ENCODE measurements around the gene CEACAM19.
"Not testable (repeated sequence)": the region's sequence is repeated elsewhere in the genome, so short reads cannot be mapped to it uniquely, and the experiment has no call there.

The CEACAM19 gene

GRCh38 chr19:44646049-44646416 is 25.2 kb upstream of the CEACAM19 start:
- DNase-seq = no peak

GRCh38 chr19:44647144-44647543 is 24.1 kb upstream of the CEACAM19 start:
- no peak for DNase-seq

- DNase-seq = peak; percentile 57
Measured at GRCh38 chr19:44648631-44649251, 22.5 kb upstream of the CEACAM19 start.

GRCh38 chr19:44649578-44650145 is 21.6 kb upstream of the CEACAM19 start:
- no peak for DNase-seq

GRCh38 chr19:44653343-44653742 is 17.9 kb upstream of the CEACAM19 start:
- DNase-seq = no peak

GRCh38 chr19:44653977-44654774 is 17.1 kb upstream of the CEACAM19 start:
- peak; percentile 76 for DNase-seq

- peak; percentile 69 for DNase-seq
Measured at GRCh38 chr19:44657211-44657921, 13.9 kb upstream of the CEACAM19 start.

GRCh38 chr19:44658069-44658733 is 13.1 kb upstream of the CEACAM19 start:
- DNase-seq = no peak

- no peak for DNase-seq
Measured at GRCh38 chr19:44660081-44660480, 11.2 kb upstream of the CEACAM19 start.

- no peak for DNase-seq
Measured at GRCh38 chr19:44661205-44661604, 10.1 kb upstream of the CEACAM19 start.

GRCh38 chr19:44661904-44662303 is 9.4 kb upstream of the CEACAM19 start:
- DNase-seq = no peak

- peak; percentile 73 for DNase-seq
Measured at GRCh38 chr19:44662691-44663385, 8.4 kb upstream of the CEACAM19 start.

GRCh38 chr19:44663996-44664395 is 7.3 kb upstream of the CEACAM19 start:
- DNase-seq = no peak

- DNase-seq = no peak
Measured at GRCh38 chr19:44664976-44665375, 6.3 kb upstream of the CEACAM19 start.

- no peak for DNase-seq
Measured at GRCh38 chr19:44666852-44667556, 4.3 kb upstream of the CEACAM19 start.

GRCh38 chr19:44668985-44669764 is 2.1 kb upstream of the CEACAM19 start:
- DNase-seq = no peak

- not testable (repeated sequence) for DNase-seq
Measured at GRCh38 chr19:44670027-44670426, 1.3 kb upstream of the CEACAM19 start.

GRCh38 chr19:44672226-44672625 is 944 bp downstream of the CEACAM19 start:
- DNase-seq = no peak

GRCh38 chr19:44673510-44673909 is 2.2 kb downstream of the CEACAM19 start:
- DNase-seq = no peak

- no peak for DNase-seq
Measured at GRCh38 chr19:44675521-44675920, 4.2 kb downstream of the CEACAM19 start.
